ENCODE measurements around the gene ACSS1.

GRCh38 chr20:25038103-25038410 lies 19.9 kb downstream of the ACSS1 start:
- TF ChIP-seq EZH2 (IDR thresholded peaks at IDR 0.05): no peak
- no peak for TF ChIP-seq POLR2AphosphoS5 (IDR thresholded peaks at IDR 0.05; ENCODE audit: borderline replicate concordance, low read depth, low read length)

Data from SK-N-MC (cell line).